ENCODE results near the gene MBD6.

MBD6 gene

GRCh38 chr12:57576613-57577160 lies 54.1 kb downstream of the MBD6 start:
- no peaks in the 10 kb centered on the region for H3K9me3 ChIP-seq (ENCODE audit: low read depth, low read length)
- TF ChIP-seq EZH2 (IDR thresholded peaks at IDR 0.05) (no peak), FOXP2 (optimal IDR thresholded peaks at IDR 0.05; ENCODE audit: control extremely low read depth, extremely low read length, insufficient read depth) (no peak), POLR2AphosphoS5 (IDR thresholded peaks at IDR 0.05; ENCODE audit: borderline replicate concordance, low read depth, low read length) (no peak)
- H3K9ac ChIP-seq (ENCODE audit: insufficient read length) = no peak overlapping the region
- H3K36me3 ChIP-seq (ENCODE audit: insufficient read depth, low read length) = no peaks in the 10 kb centered on the region
- H3K4me3 ChIP-seq = no peak overlapping the region
- H3K27ac ChIP-seq = no peak overlapping the region
- DNase-seq (ENCODE audit: low read depth, low spot score) = no peak

- Histone ChIP-seq H3K9ac (ENCODE audit: insufficient read length) (no peak overlapping the region), H3K9me3 (ENCODE audit: low read depth, low read length) (no peaks in the 10 kb centered on the region), H3K36me3 (ENCODE audit: insufficient read depth, low read length) (no peaks in the 10 kb centered on the region), H3K4me3 (no peak overlapping the region), H3K27ac (no peak overlapping the region)
- TF ChIP-seq EZH2 (IDR thresholded peaks at IDR 0.05) (no peak), FOXP2 (optimal IDR thresholded peaks at IDR 0.05; ENCODE audit: control extremely low read depth, extremely low read length, insufficient read depth) (no peak), POLR2AphosphoS5 (IDR thresholded peaks at IDR 0.05; ENCODE audit: borderline replicate concordance, low read depth, low read length) (no peak)
- no peak for DNase-seq (ENCODE audit: low read depth, low spot score)
These were observed 55.5 kb downstream of the MBD6 start for GRCh38 chr12:57577981-57578758.

GRCh38 chr12:57579011-57579410 lies 56.4 kb downstream of the MBD6 start:
- no peak for DNase-seq (ENCODE audit: low read depth, low spot score)
- TF ChIP-seq POLR2AphosphoS5 (IDR thresholded peaks at IDR 0.05; ENCODE audit: borderline replicate concordance, low read depth, low read length) = no peak
- TF ChIP-seq FOXP2 (optimal IDR thresholded peaks at IDR 0.05; ENCODE audit: control extremely low read depth, extremely low read length, insufficient read depth) = no peak
- TF ChIP-seq EZH2 (IDR thresholded peaks at IDR 0.05) = no peak
- no peak overlapping the region for H3K27ac ChIP-seq
- H3K9ac ChIP-seq (ENCODE audit: insufficient read length) = no peak overlapping the region
- H3K9me3 ChIP-seq (ENCODE audit: low read depth, low read length) = no peaks in the 10 kb centered on the region
- no peaks in the 10 kb centered on the region for H3K36me3 ChIP-seq (ENCODE audit: insufficient read depth, low read length)
- no peak overlapping the region for H3K4me3 ChIP-seq
